Suppressor macrophage treated with lipopolysaccharide for 1 hour (primary cell): Measurements from ENCODE around the gene TBC1D28.
"Not testable (repeated sequence)": the region's sequence is repeated elsewhere in the genome, so short reads cannot be mapped to it uniquely, and the experiment has no call there.

Source experiments
- DNase-seq, 3 donors: peaks; one replicate each; pipeline ENCODE4 v3.0.0-alpha.2; 2020 to 2022

Gene TBC1D28

GRCh38 chr17:18593138-18593537 is 51.1 kb downstream of the TBC1D28 start:
- not testable (repeated sequence) for DNase-seq
